Stimulated activated CD4-positive, alpha-beta T cell treated with anti-CD3 and anti-CD28 coated beads, Interleukin-4, amount 100 ng/mL, for 1 hour (primary cell): ENCODE data around the gene ZDBF2.
"Not testable (repeated sequence)": the region's sequence is repeated elsewhere in the genome, so short reads cannot be mapped to it uniquely, and the experiment has no call there.

Experiments used
- DNase-seq: peaks from one replicate; pipeline ENCODE4 v3.0.0-alpha.2; 2020

The ZDBF2 gene

GRCh38 chr2:206274434-206275311 is at the start of gene ZDBF2:
Gene ZDBF2 (plus strand): TSS chr2:206274663. CDS start chr2:206281850, 7,187 bp downstream.
- peak; percentile 44 for DNase-seq

- no peak for DNase-seq
Measured at GRCh38 chr2:206225435-206226232, 48.8 kb upstream of the ZDBF2 start.

- DNase-seq, result not testable (repeated sequence)
Measured at GRCh38 chr2:206228636-206229035, 45.8 kb upstream of the ZDBF2 start.

- DNase-seq, result no peak
Measured at GRCh38 chr2:206229642-206230041, 44.8 kb upstream of the ZDBF2 start.

GRCh38 chr2:206230060-206230762 is 44.3 kb upstream of the ZDBF2 start:
- DNase-seq, result no peak

- DNase-seq, result no peak
Measured at GRCh38 chr2:206231669-206232286, 42.7 kb upstream of the ZDBF2 start.

GRCh38 chr2:206232287-206233035 is 42.0 kb upstream of the ZDBF2 start:
- no peak for DNase-seq

GRCh38 chr2:206239157-206239556 is 35.3 kb upstream of the ZDBF2 start:
- no peak for DNase-seq

GRCh38 chr2:206240327-206240726 is 34.1 kb upstream of the ZDBF2 start:
- no peak for DNase-seq

GRCh38 chr2:206241736-206242135 is 32.7 kb upstream of the ZDBF2 start:
- DNase-seq, result no peak

GRCh38 chr2:206245265-206245672 is 29.2 kb upstream of the ZDBF2 start:
- DNase-seq, result no peak

GRCh38 chr2:206250041-206250897 is 24.2 kb upstream of the ZDBF2 start:
- DNase-seq, result no peak

- DNase-seq, result no peak
Measured at GRCh38 chr2:206253125-206253776, 21.2 kb upstream of the ZDBF2 start.

GRCh38 chr2:206253777-206254166 is 20.7 kb upstream of the ZDBF2 start:
- DNase-seq, result no peak

- DNase-seq, result no peak
Measured at GRCh38 chr2:206255003-206255402, 19.5 kb upstream of the ZDBF2 start.

GRCh38 chr2:206256706-206257205 is 17.7 kb upstream of the ZDBF2 start:
- DNase-seq, result no peak

GRCh38 chr2:206257350-206257749 is 17.1 kb upstream of the ZDBF2 start:
- DNase-seq, result no peak

GRCh38 chr2:206257861-206258260 is 16.6 kb upstream of the ZDBF2 start:
- no peak for DNase-seq

GRCh38 chr2:206258615-206259014 is 15.8 kb upstream of the ZDBF2 start:
- DNase-seq, result not testable (repeated sequence)
